ENCODE data around the gene CMTM5.

GRCh38 chr14:23408307-23408630 is 31.4 kb downstream of the CMTM5 start:
- TF ChIP-seq ZFP3 (CRISPR knock-in tag; IDR thresholded peaks at IDR 0.05) (no peak), SNAI2 (CRISPR knock-in tag; IDR thresholded peaks at IDR 0.05) (no peak), OSR1 (CRISPR knock-in tag; IDR thresholded peaks at IDR 0.05) (no peak), ZC3H10 (CRISPR knock-in tag; IDR thresholded peaks at IDR 0.05) (no peak), ZNF565 (CRISPR knock-in tag; conservative IDR thresholded peaks at IDR 0.05; ENCODE audit: low read depth) (no peak), TOX (CRISPR knock-in tag; IDR thresholded peaks at IDR 0.05; ENCODE audit: borderline replicate concordance) (no peak), TCF4 (CRISPR knock-in tag; IDR thresholded peaks at IDR 0.05; ENCODE audit: borderline replicate concordance) (no peak), POU6F1 (CRISPR knock-in tag; IDR thresholded peaks at IDR 0.05; ENCODE audit: borderline replicate concordance, low read depth) (no peak), PATZ1 (CRISPR knock-in tag; IDR thresholded peaks at IDR 0.05; ENCODE audit: borderline replicate concordance) (no peak)
